Astrocyte of the spinal cord (primary cell): ENCODE measurements around the gene ALDH1L2.
A peak's percentile ranks its signal among the peaks of the same experiment; 100 is the strongest.

Experiments used
- DNase-seq: peaks from one replicate; pipeline ENCODE4 v3.0.0; 2011; ENCODE audit warnings: low read depth, low spot score
- H3K4me3 ChIP-seq: 2 replicates; pipeline ENCODE4 v1.5.1; 2011; ENCODE audit warnings: low read depth, mild to moderate bottlenecking, low read length, moderate library complexity
- CTCF ChIP-seq: IDR thresholded peaks from 2 replicates; pipeline ENCODE4 v1.5.1; 2012; ENCODE audit warnings: low read depth, mild to moderate bottlenecking, low read length, inconsistent platforms
- in situ Hi-C: cut with HindIII; loops from 2 replicates; pipeline ENCODE4 v1.10.0; 2017; ENCODE audit warnings: low sequenced_read_pairs

The ALDH1L2 gene

DNA sequence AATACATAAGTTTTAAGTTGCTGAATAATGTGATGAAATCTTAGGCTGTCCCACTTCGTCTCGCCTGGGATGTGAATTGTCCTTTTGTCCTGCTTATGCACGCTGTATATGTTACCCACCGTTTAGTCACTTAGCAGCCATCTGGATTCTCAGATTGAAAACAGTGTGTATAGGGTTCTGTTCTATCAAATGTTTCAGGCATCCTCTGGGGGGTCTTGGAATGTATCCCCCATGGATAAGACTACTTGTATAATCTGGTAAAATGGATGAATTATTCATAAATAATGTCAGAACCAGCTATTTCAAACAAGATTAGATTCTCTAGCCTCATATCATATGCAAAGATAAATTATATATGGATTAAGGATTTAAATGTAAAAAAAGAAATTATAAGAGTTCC, 68.7 kb downstream of the ALDH1L2 start:
- DNase-seq = no peak
- in situ Hi-C loops = no loop called here
- no peak overlapping the region for H3K4me3 ChIP-seq
- TF ChIP-seq CTCF = no peak

GRCh38 chr12:105014603-105015002, 69.7 kb downstream of the ALDH1L2 start:
- TF ChIP-seq CTCF = no peak
- no peak for DNase-seq
- in situ Hi-C loops = no loop called here
- H3K4me3 ChIP-seq = no peak overlapping the region

DNA sequence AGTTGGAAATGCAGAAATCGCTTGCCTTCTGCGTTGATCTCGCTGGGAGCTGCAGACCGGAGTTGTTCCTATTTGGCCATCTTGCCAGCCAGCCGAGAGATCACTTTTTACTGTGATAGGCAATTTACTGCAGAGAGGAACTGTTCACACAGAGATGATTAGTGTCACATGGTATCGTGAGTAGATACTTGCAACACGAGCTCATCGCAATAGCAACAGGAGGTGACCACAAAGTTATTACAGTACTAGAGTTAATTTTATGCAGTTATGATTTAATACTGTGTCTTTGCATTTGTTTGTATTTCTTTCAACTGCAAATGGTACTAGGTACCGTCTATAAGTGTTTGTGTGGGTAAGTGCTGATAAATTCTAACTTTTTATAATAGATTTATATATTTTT, 70.4 kb downstream of the ALDH1L2 start:
- in situ Hi-C loops = no loop called here
- no peak for TF ChIP-seq CTCF
- DNase-seq = peak; percentile 47
- no peak overlapping the region for H3K4me3 ChIP-seq

GRCh38 chr12:105001476-105001875, 82.8 kb downstream of the ALDH1L2 start:
- no peak for TF ChIP-seq CTCF
- no peak for DNase-seq
- H3K4me3 ChIP-seq = no peak overlapping the region
- in situ Hi-C loops = no loop called here

DNA sequence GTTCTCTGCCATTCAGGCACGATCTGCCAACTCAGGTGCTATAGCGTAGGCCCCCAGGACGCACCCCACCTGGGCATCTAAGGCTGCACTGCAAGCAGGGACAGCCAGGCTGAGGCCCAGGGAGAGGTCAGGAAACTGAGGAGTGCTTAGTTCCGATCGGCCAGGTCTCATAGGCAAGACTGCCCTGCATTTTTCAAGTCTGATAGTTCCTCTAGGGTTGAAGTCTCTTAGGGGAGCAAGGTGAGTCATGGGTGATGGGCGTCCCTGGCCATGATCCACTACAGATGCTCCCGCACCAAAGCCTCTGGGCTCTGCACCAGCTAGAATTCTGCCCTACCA, 84.9 kb downstream of the ALDH1L2 start:
- TF ChIP-seq CTCF = no peak
- in situ Hi-C loops = no loop called here
- no peak overlapping the region for H3K4me3 ChIP-seq
- no peak for DNase-seq

GRCh38 chr12:104998423-104999346, 85.6 kb downstream of the ALDH1L2 start:
- no peak for DNase-seq
- no peak overlapping the region for H3K4me3 ChIP-seq
- in situ Hi-C loops = no loop called here
- no peak for TF ChIP-seq CTCF
